Measurements from ENCODE around the gene MAPRE2.
A peak's percentile ranks its signal among the peaks of the same experiment; 100 is the strongest.

Gene MAPRE2

DNA sequence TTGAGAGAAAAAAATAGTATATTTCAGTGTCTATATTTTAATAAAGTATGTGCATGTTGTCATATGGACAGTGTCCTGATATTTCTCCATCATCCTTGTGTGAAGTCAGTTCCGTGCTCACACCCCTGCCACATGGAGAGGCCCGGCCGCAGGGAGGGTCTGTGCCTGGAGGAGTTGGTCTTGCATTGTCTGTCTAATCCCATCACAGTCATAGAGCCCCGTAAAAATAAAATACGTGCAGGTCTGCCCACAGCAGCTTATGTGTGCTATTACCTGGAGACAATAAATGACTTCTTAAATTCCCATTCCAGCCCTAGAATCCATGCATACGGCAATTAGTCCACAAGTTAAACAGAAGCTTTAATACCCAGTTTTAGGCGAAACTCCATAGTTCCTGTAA is 20.1 kb downstream of the MAPRE2 start:
- Histone ChIP-seq H3K27ac (ENCODE audit: low read length, poor library complexity, severe bottlenecking) (no peak overlapping the region), H3K79me1 (replicated peaks; ENCODE audit: low read length, poor library complexity, severe bottlenecking) (peaks cover 36% of the 10 kb centered on the region), H2BK12ac (ENCODE audit: low read length in 2 of 2) (no peak overlapping the region), H3K23ac (ENCODE audit: low read length in 2 of 2) (no peak overlapping the region), H2BK120ac (ENCODE audit: low read depth, low read length) (no peak overlapping the region), H3K4me2 (ENCODE audit: low read length, poor library complexity, severe bottlenecking) (no peak overlapping the region), H3K27me3 (ENCODE audit: control insufficient read depth in 1 of 2, insufficient read depth in 1 of 2, low read length in 2 of 2) (no peaks in the 10 kb centered on the region), H3K14ac (ENCODE audit: low read length in 2 of 2) (no peak overlapping the region), H3K4me1 (ENCODE audit: control insufficient read depth, insufficient read depth, low read depth, low read length) (no peaks in the 10 kb centered on the region), H3K4me3 (ENCODE audit: insufficient read depth in 1 of 2, low read depth in 1 of 2, low read length in 2 of 2) (no peak overlapping the region), H3K9ac (ENCODE audit: low read length) (no peak overlapping the region), H2BK5ac (ENCODE audit: low read depth, low read length, poor library complexity, severe bottlenecking) (no peak overlapping the region), H2AK5ac (ENCODE audit: low read length, severe bottlenecking) (no peak overlapping the region), H3K18ac (ENCODE audit: low read depth in 1 of 2, low read length in 2 of 2) (no peak overlapping the region), H3K36me3 (ENCODE audit: control insufficient read depth in 1 of 2, insufficient read depth in 2 of 2, low read depth in 1 of 2, low read length in 2 of 2) (no peaks in the 10 kb centered on the region), H4K91ac (ENCODE audit: low read length) (no peak overlapping the region), H2AFZ (ENCODE audit: low read depth, low read length) (no peak overlapping the region), H2BK15ac (ENCODE audit: low read depth, poor library complexity, severe bottlenecking) (no peak overlapping the region), H4K8ac (ENCODE audit: low read length) (no peak overlapping the region), H3K4ac (ENCODE audit: low read depth in 1 of 2, low read length in 2 of 2) (no peak overlapping the region), H3K9me3 (ENCODE audit: control insufficient read depth, low read length) (no peaks in the 10 kb centered on the region)
- DNase-seq: no peak
- 95% methylated on average over 7 of the region's 7 CpGs for WGBS

DNA sequence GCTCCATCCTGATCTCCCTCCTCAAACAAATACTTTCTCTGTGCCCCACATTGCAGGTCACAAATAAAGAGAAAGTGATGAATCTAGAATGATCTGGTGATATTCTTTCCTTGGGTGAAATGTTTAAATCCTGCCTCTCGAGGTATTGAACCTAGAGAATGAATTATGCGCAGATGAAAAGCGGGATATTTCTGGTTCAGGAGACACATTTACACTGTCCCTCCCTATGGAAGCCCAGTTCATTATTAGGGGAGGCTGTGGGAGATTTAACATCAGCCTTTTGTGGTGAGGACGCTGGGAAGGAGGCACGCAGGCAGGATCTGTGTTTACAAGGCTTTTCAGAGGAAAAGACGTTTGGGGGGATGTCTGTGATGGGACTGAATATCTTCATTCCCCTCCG is 20.6 kb downstream of the MAPRE2 start:
- Histone ChIP-seq H3K4me1 (ENCODE audit: control insufficient read depth, insufficient read depth, low read depth, low read length) (no peaks in the 10 kb centered on the region), H4K91ac (ENCODE audit: low read length) (no peak overlapping the region), H3K27ac (ENCODE audit: low read length, poor library complexity, severe bottlenecking) (no peak overlapping the region), H2BK5ac (ENCODE audit: low read depth, low read length, poor library complexity, severe bottlenecking) (no peak overlapping the region), H3K23ac (ENCODE audit: low read length in 2 of 2) (no peak overlapping the region), H3K18ac (ENCODE audit: low read depth in 1 of 2, low read length in 2 of 2) (no peak overlapping the region), H2BK15ac (ENCODE audit: low read depth, poor library complexity, severe bottlenecking) (no peak overlapping the region), H3K79me1 (replicated peaks; ENCODE audit: low read length, poor library complexity, severe bottlenecking) (peaks cover 36% of the 10 kb centered on the region), H4K8ac (ENCODE audit: low read length) (no peak overlapping the region), H3K4ac (ENCODE audit: low read depth in 1 of 2, low read length in 2 of 2) (no peak overlapping the region), H3K9ac (ENCODE audit: low read length) (no peak overlapping the region), H3K4me3 (ENCODE audit: insufficient read depth in 1 of 2, low read depth in 1 of 2, low read length in 2 of 2) (no peak overlapping the region), H3K9me3 (ENCODE audit: control insufficient read depth, low read length) (no peaks in the 10 kb centered on the region), H3K36me3 (ENCODE audit: control insufficient read depth in 1 of 2, insufficient read depth in 2 of 2, low read depth in 1 of 2, low read length in 2 of 2) (no peaks in the 10 kb centered on the region), H3K27me3 (ENCODE audit: control insufficient read depth in 1 of 2, insufficient read depth in 1 of 2, low read length in 2 of 2) (no peaks in the 10 kb centered on the region), H2BK120ac (ENCODE audit: low read depth, low read length) (no peak overlapping the region), H2AFZ (ENCODE audit: low read depth, low read length) (no peak overlapping the region), H3K4me2 (ENCODE audit: low read length, poor library complexity, severe bottlenecking) (no peak overlapping the region), H3K14ac (ENCODE audit: low read length in 2 of 2) (no peak overlapping the region), H2BK12ac (ENCODE audit: low read length in 2 of 2) (no peak overlapping the region), H2AK5ac (ENCODE audit: low read length, severe bottlenecking) (no peak overlapping the region)
- 91% methylated on average over 7 of the region's 7 CpGs for WGBS
- DNase-seq: no peak

DNA sequence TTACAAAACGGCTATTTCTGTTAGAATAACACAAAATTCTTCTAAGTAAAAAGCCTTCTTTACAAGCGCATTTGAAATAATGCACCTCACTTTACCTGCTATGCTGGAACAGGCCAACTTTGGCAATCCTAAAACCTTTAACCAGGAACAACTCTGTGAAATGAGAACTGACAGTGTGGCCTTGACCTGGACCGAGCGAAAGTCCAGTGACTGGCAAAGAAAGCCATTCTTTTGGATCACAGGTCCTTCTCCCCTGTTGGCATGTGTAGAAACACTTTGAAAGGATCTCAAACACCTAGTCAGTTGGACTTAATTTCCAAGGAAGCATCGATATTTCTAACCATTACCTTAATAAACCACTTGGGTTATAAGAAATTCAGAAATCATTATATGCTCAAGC is 21.2 kb downstream of the MAPRE2 start:
- Histone ChIP-seq H3K4me1 (ENCODE audit: control insufficient read depth, insufficient read depth, low read depth, low read length) (no peaks in the 10 kb centered on the region), H3K23ac (ENCODE audit: low read length in 2 of 2) (no peak overlapping the region), H2BK5ac (ENCODE audit: low read depth, low read length, poor library complexity, severe bottlenecking) (no peak overlapping the region), H2BK15ac (ENCODE audit: low read depth, poor library complexity, severe bottlenecking) (no peak overlapping the region), H2AFZ (ENCODE audit: low read depth, low read length) (no peak overlapping the region), H3K14ac (ENCODE audit: low read length in 2 of 2) (no peak overlapping the region), H4K91ac (ENCODE audit: low read length) (no peak overlapping the region), H3K79me1 (replicated peaks; ENCODE audit: low read length, poor library complexity, severe bottlenecking) (peaks cover 38% of the 10 kb centered on the region), H3K27ac (ENCODE audit: low read length, poor library complexity, severe bottlenecking) (no peak overlapping the region), H3K4me3 (ENCODE audit: insufficient read depth in 1 of 2, low read depth in 1 of 2, low read length in 2 of 2) (no peak overlapping the region), H3K9me3 (ENCODE audit: control insufficient read depth, low read length) (no peaks in the 10 kb centered on the region), H3K36me3 (ENCODE audit: control insufficient read depth in 1 of 2, insufficient read depth in 2 of 2, low read depth in 1 of 2, low read length in 2 of 2) (no peaks in the 10 kb centered on the region), H4K8ac (ENCODE audit: low read length) (no peak overlapping the region), H3K4ac (ENCODE audit: low read depth in 1 of 2, low read length in 2 of 2) (no peak overlapping the region), H2BK12ac (ENCODE audit: low read length in 2 of 2) (no peak overlapping the region), H3K18ac (ENCODE audit: low read depth in 1 of 2, low read length in 2 of 2) (no peak overlapping the region), H2BK120ac (ENCODE audit: low read depth, low read length) (no peak overlapping the region), H3K4me2 (ENCODE audit: low read length, poor library complexity, severe bottlenecking) (no peak overlapping the region), H3K27me3 (ENCODE audit: control insufficient read depth in 1 of 2, insufficient read depth in 1 of 2, low read length in 2 of 2) (no peaks in the 10 kb centered on the region), H2AK5ac (ENCODE audit: low read length, severe bottlenecking) (no peak overlapping the region), H3K9ac (ENCODE audit: low read length) (no peak overlapping the region)
- WGBS: 98% methylated on average over 4 of the region's 5 CpGs
- DNase-seq: no peak

DNA sequence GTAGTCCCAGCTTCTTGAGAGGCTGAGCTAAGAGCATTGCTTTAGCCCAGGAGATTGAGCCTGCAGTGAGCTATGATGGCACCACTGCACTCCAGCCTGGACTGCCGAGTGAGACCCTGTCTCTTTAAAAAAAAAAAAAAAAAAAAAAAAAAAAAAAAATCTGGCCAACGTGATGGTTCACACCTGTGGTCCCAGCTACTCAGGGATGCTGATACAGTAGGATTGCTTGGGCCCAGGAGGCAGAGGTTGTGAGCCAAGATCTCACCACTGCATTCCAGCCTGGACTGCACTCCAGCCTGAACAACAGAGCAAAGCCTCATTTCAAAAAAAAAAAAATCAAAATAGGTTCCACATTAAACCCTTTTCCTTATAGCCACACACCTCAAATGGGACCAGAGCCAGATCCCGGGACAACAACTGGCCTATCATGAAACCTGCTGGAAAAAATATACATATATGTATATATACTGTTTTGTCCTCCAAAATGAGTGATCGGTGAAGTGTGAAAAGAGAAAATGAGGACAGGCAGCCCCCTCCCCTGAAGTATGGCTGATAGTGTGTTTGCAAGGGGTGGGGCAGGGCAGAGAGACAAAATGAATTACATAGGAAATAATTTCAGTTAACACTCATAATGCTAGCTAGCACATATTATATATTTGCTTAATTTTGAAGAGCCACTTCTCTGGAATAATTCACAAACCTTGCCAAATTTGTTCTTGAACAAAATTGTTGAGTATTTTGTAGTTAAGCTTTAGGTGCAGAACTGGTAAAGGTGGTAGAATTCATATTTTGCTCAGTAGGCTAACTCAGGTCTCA is 22.9 kb downstream of the MAPRE2 start:
- Histone ChIP-seq H3K23ac (ENCODE audit: low read length in 2 of 2) (no peak overlapping the region), H3K9me3 (ENCODE audit: control insufficient read depth, low read length) (no peaks in the 10 kb centered on the region), H3K36me3 (ENCODE audit: control insufficient read depth in 1 of 2, insufficient read depth in 2 of 2, low read depth in 1 of 2, low read length in 2 of 2) (no peaks in the 10 kb centered on the region), H3K27ac (ENCODE audit: low read length, poor library complexity, severe bottlenecking) (no peak overlapping the region), H3K4me2 (ENCODE audit: low read length, poor library complexity, severe bottlenecking) (no peak overlapping the region), H4K91ac (ENCODE audit: low read length) (no peak overlapping the region), H2BK5ac (ENCODE audit: low read depth, low read length, poor library complexity, severe bottlenecking) (no peak overlapping the region), H3K14ac (ENCODE audit: low read length in 2 of 2) (no peak overlapping the region), H3K4me1 (ENCODE audit: control insufficient read depth, insufficient read depth, low read depth, low read length) (no peaks in the 10 kb centered on the region), H3K4me3 (ENCODE audit: insufficient read depth in 1 of 2, low read depth in 1 of 2, low read length in 2 of 2) (no peak overlapping the region), H2BK15ac (ENCODE audit: low read depth, poor library complexity, severe bottlenecking) (no peak overlapping the region), H2BK12ac (ENCODE audit: low read length in 2 of 2) (no peak overlapping the region), H2BK120ac (ENCODE audit: low read depth, low read length) (no peak overlapping the region), H3K18ac (ENCODE audit: low read depth in 1 of 2, low read length in 2 of 2) (no peak overlapping the region), H3K27me3 (ENCODE audit: control insufficient read depth in 1 of 2, insufficient read depth in 1 of 2, low read length in 2 of 2) (no peaks in the 10 kb centered on the region), H3K4ac (ENCODE audit: low read depth in 1 of 2, low read length in 2 of 2) (no peak overlapping the region), H3K79me1 (replicated peaks; ENCODE audit: low read length, poor library complexity, severe bottlenecking) (peaks cover 40% of the 10 kb centered on the region), H4K8ac (ENCODE audit: low read length) (peak overlapping the region; percentile 57), H3K9ac (ENCODE audit: low read length) (no peak overlapping the region), H2AK5ac (ENCODE audit: low read length, severe bottlenecking) (no peak overlapping the region), H2AFZ (ENCODE audit: low read depth, low read length) (no peak overlapping the region)
- WGBS: 81% methylated on average over 3 of the region's 4 CpGs
- no peak for DNase-seq
